Activated CD8-positive, alpha-beta memory T cell treated with anti-CD3 and anti-CD28 coated beads, Interleukin-2, amount 10 ng/mL, durations not matched to agents 7 days and 5 days (primary cell): ENCODE measurements around the gene DNAH1. TPM values are rescaled to one million over a fixed set of nuclear protein-coding genes. Genes with fewer than 3 reads are reported as not detected.
A peak's percentile ranks its signal among the peaks of the same experiment; 100 is the strongest.

ENCODE experiments used
- ATAC-seq: fragments of 150-1000 bp; cut with Tn5 transposase; one replicate; pipeline ENCODE4 v1.10.0; 2021; ENCODE audit warnings: moderate library complexity
- CTCF ChIA-PET: fragments of 350-600 bp; sonication (Branson Sonifier 250); formaldehyde crosslinking; loops from one replicate; lab custom pipeline; 2021; ENCODE audit warnings: antibody characterized with exemption; lab: Charles Lee
- DNase-seq: peaks from one replicate; pipeline ENCODE4 v3.0.0-alpha.2; 2020
- H3K27ac Mint-ChIP-seq: one replicate; pipeline ENCODE4 v1.8.0; 2021; ENCODE audit warnings: mild to moderate bottlenecking, mixed read lengths
- H3K27me3 Mint-ChIP-seq: one replicate; pipeline ENCODE4 v1.8.0; 2021; ENCODE audit warnings: mixed read lengths
- H3K36me3 Mint-ChIP-seq: one replicate; pipeline ENCODE4 v1.8.0; 2021; ENCODE audit warnings: mild to moderate bottlenecking, mixed read lengths
- H3K4me1 Mint-ChIP-seq: one replicate; pipeline ENCODE4 v1.8.0; 2021; ENCODE audit warnings: mixed read lengths
- H3K4me3 Mint-ChIP-seq: one replicate; pipeline ENCODE4 v1.8.0; 2021; ENCODE audit warnings: mild to moderate bottlenecking, moderate library complexity, mixed read lengths
- H3K9me3 Mint-ChIP-seq: one replicate; pipeline ENCODE4 v1.8.0; 2022; ENCODE audit warnings: low read depth, mixed read lengths
- total RNA-seq, 2 experiments: library from RNA; stranded (reverse); gene quantifications; one replicate each; pipeline ENCODE4 v1.2.3, GENCODE V29; 2021

Gene DNAH1
- total RNA-seq, 2 experiments from 2014 or later: 13.9 to 26.5 TPM

GRCh38 chr3:52306978-52307377 lies 9.1 kb upstream of the DNAH1 start:
- peaks cover 28% of the 10 kb centered on the region for H3K4me1 Mint-ChIP-seq
- H3K27ac Mint-ChIP-seq: no peak overlapping the region
- no peaks in the 10 kb centered on the region for H3K27me3 Mint-ChIP-seq
- DNase-seq (no peak), ATAC-seq (no peak)
- CTCF ChIA-PET: interaction anchor here (1.4 kb wide), 1 partner anchor 11 kb away, joined by 3 read pairs; no protein-coding TSS in a partner anchor
- no peaks in the 10 kb centered on the region for H3K9me3 Mint-ChIP-seq
- H3K4me3 Mint-ChIP-seq: no peak overlapping the region
- H3K36me3 Mint-ChIP-seq: no peaks in the 10 kb centered on the region

GRCh38 chr3:52308308-52308707 lies 7.8 kb upstream of the DNAH1 start:
- Mint-ChIP-seq H3K27ac (no peak overlapping the region), H3K36me3 (no peaks in the 10 kb centered on the region), H3K4me3 (no peak overlapping the region), H3K27me3 (no peaks in the 10 kb centered on the region), H3K4me1 (peaks cover 32% of the 10 kb centered on the region), H3K9me3 (no peaks in the 10 kb centered on the region)
- CTCF ChIA-PET: no interaction called here
- ATAC-seq (no peak), DNase-seq (no peak)

- no peaks in the 10 kb centered on the region for H3K27me3 Mint-ChIP-seq
- ATAC-seq: peak; percentile 82
- H3K9me3 Mint-ChIP-seq: no peaks in the 10 kb centered on the region
- H3K4me1 Mint-ChIP-seq: peaks cover 36% of the 10 kb centered on the region
- H3K27ac Mint-ChIP-seq: peak overlapping the region; percentile 38
- DNase-seq: peak; percentile 70
- CTCF ChIA-PET: interaction anchor here (1.0 to 1.9 kb wide), 2 partner anchors 28 to 67 kb away, joined by 3 to 7 read pairs; no protein-coding TSS in a partner anchor
- H3K36me3 Mint-ChIP-seq: no peaks in the 10 kb centered on the region
- H3K4me3 Mint-ChIP-seq: no peak overlapping the region
Measured at GRCh38 chr3:52310861-52311575, 5.1 kb upstream of the DNAH1 start.

GRCh38 chr3:52311576-52312119 lies 4.5 kb upstream of the DNAH1 start:
- no peak overlapping the region for H3K27ac Mint-ChIP-seq
- no peaks in the 10 kb centered on the region for H3K9me3 Mint-ChIP-seq
- DNase-seq (no peak), ATAC-seq (no peak)
- H3K36me3 Mint-ChIP-seq: no peaks in the 10 kb centered on the region
- no peaks in the 10 kb centered on the region for H3K27me3 Mint-ChIP-seq
- no peak overlapping the region for H3K4me3 Mint-ChIP-seq
- H3K4me1 Mint-ChIP-seq: peaks cover 38% of the 10 kb centered on the region
- CTCF ChIA-PET: interaction anchor here (1.0 kb wide), 1 partner anchor 68 kb away, joined by 3 read pairs; no protein-coding TSS in a partner anchor

DNA sequence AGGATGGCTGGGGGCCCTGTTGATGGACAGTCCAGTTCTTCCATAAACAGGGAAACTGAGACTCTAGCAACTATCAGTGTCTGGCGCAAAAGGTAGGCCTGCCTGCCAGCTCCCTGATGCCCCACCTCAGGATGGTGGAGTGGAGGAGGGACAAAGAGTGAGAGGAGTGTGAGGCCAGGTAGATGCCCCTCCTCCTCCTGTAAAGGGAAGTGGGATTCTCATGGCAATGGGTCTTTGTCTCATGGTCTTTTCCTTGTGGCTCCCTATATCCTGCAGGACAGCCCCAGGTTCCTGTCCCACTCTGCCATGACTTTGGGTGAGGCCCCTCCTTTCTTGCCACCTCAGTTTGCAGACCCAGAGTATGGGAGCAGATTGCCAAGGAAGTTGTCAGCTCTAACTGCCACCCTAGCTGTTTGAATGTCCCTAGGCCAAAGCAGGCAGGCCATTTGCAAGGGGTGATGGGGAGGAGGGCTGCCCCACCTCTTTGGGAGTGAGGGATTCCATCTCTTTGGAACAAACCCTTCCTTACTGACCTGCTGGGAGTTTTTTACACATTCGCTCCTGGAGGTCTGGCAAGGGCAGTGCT lies 2.8 kb upstream of the DNAH1 start:
- Mint-ChIP-seq H3K27me3 (no peaks in the 10 kb centered on the region), H3K27ac (peak overlapping the region; percentile 12), H3K36me3 (no peaks in the 10 kb centered on the region), H3K4me1 (peaks cover 41% of the 10 kb centered on the region), H3K4me3 (no peak overlapping the region), H3K9me3 (no peaks in the 10 kb centered on the region)
- no peak for ATAC-seq
- no peak for DNase-seq
- CTCF ChIA-PET: interaction anchor here (1.8 kb wide), 1 partner anchor 26 kb away, joined by 5 read pairs; no protein-coding TSS in a partner anchor

DNA sequence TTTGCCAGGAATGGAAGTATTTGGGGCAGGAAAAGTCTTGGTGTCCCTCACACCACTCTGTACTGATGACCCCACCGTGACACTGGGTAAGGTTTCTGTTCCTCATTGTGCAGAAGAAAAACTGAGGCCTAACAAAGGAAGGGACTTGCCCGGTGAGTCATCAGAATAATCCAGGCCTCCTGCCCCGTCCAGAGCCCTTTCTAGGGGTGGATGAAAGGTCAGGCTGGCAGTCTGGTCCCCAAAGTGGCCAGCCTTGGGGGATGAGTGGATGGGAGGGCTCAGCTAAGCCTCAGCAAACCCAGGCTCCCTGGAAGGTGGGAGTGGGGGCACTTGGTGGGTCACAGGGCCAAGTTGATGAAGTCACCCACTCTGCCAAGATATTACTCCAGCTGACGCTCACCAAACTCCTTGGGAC lies 2.3 kb upstream of the DNAH1 start:
- Mint-ChIP-seq H3K4me3 (no peak overlapping the region), H3K9me3 (no peaks in the 10 kb centered on the region), H3K27ac (no peak overlapping the region), H3K4me1 (peaks cover 43% of the 10 kb centered on the region), H3K27me3 (no peaks in the 10 kb centered on the region), H3K36me3 (no peaks in the 10 kb centered on the region)
- DNase-seq (no peak), ATAC-seq (no peak)
- CTCF ChIA-PET: interaction anchor here (1.8 kb wide), 1 partner anchor 26 kb away, joined by 5 read pairs; no protein-coding TSS in a partner anchor

DNA sequence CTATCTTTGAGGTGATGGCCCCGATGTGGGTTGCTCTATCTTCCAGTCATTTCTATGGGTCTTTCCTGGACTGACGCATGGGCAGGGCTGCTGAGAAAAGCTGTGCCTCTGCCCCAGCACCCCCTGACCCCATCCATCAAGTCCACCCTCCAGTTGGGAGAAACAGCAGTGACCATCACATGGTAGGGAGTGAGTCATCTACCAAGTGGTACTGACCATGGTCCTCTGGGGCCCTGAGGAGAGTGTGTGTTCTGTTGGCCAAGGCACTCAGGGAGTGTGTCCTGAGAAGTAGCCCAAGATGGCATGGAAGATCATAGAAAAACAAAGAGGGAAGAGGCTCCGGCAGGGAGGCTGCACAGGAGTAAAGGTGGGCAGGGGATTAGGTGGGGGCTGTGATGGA lies 1.6 kb upstream of the DNAH1 start:
- H3K9me3 Mint-ChIP-seq: no peaks in the 10 kb centered on the region

GRCh38 chr3:52315006-52315405 lies 1.1 kb upstream of the DNAH1 start:
- Mint-ChIP-seq H3K36me3 (no peaks in the 10 kb centered on the region), H3K27ac (no peak overlapping the region), H3K27me3 (no peaks in the 10 kb centered on the region), H3K4me1 (peaks cover 40% of the 10 kb centered on the region), H3K9me3 (no peaks in the 10 kb centered on the region), H3K4me3 (no peak overlapping the region)
- ATAC-seq: no peak
- DNase-seq: no peak
- CTCF ChIA-PET: interaction anchor here (3.3 kb wide), 1 partner anchor 95 kb away, joined by 12 read pairs; no protein-coding TSS in a partner anchor

More for the DNA sequence above, 1.6 kb upstream of the DNAH1 start:
- Mint-ChIP-seq H3K27me3 (no peaks in the 10 kb centered on the region), H3K4me3 (no peak overlapping the region), H3K36me3 (no peaks in the 10 kb centered on the region), H3K27ac (no peak overlapping the region), H3K4me1 (peaks cover 43% of the 10 kb centered on the region)
- DNase-seq (no peak), ATAC-seq (no peak)
- CTCF ChIA-PET: no interaction called here

DNA sequence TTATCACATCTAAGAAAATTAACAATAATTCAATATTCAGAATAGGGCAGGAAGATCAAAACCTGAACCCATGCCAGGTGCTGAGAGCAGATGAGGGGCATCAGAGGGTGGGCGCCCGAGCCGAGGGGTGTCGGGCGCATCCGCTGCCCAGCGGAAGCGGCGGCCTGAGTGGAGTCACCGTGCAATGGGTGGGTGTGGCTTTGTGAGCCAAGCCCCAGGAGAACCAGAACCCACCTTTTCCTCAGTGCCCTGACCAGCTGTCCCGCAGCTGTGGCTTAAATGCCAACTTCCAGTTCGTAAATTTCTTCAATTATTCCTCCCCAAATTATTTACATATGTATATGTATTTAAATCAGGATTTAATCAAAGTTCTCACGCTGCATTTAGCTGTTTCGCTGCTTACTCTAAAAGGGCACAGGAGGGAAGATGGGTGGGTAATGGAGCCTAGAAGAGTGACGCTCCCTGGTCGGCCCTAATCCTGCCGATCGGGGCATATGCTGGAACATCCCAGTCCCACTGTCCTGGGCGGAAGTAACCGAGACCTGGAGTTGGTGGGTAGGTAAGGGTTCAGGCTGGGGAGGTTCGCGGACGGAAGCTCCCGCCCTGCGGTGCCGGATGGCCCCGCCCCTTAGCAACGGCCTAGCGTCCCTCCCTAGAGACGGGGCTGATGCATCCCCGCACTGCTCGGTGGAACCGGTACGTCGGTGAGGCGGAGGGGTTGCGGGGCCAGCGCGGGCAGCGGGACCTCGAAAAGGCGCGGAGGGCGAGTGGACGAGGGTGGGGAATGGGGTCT lies 1.3 kb downstream of the DNAH1 start:
- Mint-ChIP-seq H3K36me3 (no peaks in the 10 kb centered on the region), H3K27ac (no peak overlapping the region), H3K9me3 (no peaks in the 10 kb centered on the region), H3K27me3 (no peaks in the 10 kb centered on the region), H3K4me3 (peak overlapping the region; percentile 19), H3K4me1 (peaks cover 26% of the 10 kb centered on the region)
- ATAC-seq (peak; percentile 98), DNase-seq (peak; percentile 81)
- CTCF ChIA-PET: interaction anchor here (1.1 to 3.3 kb wide), 4 partner anchors 22 to 98 kb away, joined by 3 to 12 read pairs (median 6); partner anchors contain the start of gene TLR9

GRCh38 chr3:52318186-52318816 lies 2.2 kb downstream of the DNAH1 start:
- no peak for ATAC-seq
- CTCF ChIA-PET: interaction anchor here (1.1 to 3.3 kb wide), 6 partner anchors 21 to 99 kb away, joined by 3 to 12 read pairs (median 6); partner anchors contain the start of gene TLR9

DNA sequence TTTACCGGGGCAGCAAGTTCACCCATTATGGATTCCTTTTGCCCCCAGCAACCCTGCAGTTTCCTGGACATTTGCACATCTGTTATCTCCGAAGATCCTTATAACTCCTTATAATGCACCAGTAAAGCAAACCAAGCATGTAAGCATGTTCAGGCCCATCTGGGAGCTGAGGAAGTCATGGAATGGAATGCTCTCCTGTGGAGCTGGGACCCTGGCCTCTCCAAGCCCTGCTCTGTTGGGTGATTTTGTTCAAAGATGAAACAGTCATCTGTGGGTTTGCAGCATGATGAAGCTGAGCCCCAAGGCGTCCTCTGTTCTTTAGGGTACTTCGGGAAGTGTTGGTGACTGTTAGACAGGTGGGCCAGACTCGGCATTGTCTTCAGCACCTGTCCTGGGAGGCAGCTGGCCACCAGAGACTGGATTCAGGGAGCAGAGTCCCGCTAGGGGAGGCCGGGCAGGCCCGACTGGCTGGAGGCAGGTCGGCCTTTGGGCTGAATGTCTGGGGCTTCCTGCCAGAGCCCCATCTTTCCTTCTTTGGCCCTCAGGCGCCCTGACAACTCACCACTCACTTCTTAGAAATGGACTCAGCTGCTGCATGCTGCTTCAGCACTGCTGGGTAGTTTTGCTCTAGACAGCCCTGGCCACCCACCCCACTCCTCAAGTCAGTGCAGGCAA lies 3.9 kb downstream of the DNAH1 start:
- Mint-ChIP-seq H3K27ac (no peak overlapping the region), H3K4me3 (no peak overlapping the region), H3K36me3 (no peaks in the 10 kb centered on the region), H3K4me1 (peaks cover 17% of the 10 kb centered on the region), H3K27me3 (no peaks in the 10 kb centered on the region), H3K9me3 (no peaks in the 10 kb centered on the region)
- DNase-seq: no peak
- CTCF ChIA-PET: interaction anchor here (1.5 to 2.1 kb wide), 2 partner anchors 19 to 88 kb away, joined by 4 to 8 read pairs; no protein-coding TSS in a partner anchor
- ATAC-seq: no peak

More at GRCh38 chr3:52318186-52318816, 2.2 kb downstream of the DNAH1 start:
- H3K27ac Mint-ChIP-seq: no peak overlapping the region
- DNase-seq: no peak
- H3K4me1 Mint-ChIP-seq: peaks cover 22% of the 10 kb centered on the region
- no peaks in the 10 kb centered on the region for H3K27me3 Mint-ChIP-seq
- no peak overlapping the region for H3K4me3 Mint-ChIP-seq
- H3K36me3 Mint-ChIP-seq: no peaks in the 10 kb centered on the region
- no peaks in the 10 kb centered on the region for H3K9me3 Mint-ChIP-seq

DNA sequence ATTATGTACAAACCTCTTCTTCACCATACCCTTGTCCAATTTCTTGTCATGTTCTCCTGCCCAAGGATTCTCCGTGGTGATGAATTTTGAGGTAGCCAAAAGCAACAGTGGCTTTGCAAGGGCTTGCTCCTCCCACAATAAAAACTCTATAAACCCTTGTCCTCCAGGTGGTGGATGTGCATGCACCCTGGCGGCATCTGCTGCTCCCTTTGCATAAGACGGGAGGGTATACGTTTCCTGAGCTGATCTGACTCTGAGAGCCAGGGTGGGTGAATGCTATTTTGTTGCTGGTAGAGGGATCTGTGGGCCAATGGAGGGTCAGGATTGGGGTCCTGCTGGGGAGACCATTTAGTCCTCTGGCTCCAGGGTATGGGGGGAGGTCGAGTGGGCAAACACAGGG lies 5.4 kb downstream of the DNAH1 start:
- DNase-seq: no peak
- H3K9me3 Mint-ChIP-seq: no peaks in the 10 kb centered on the region
- peaks cover 17% of the 10 kb centered on the region for H3K4me1 Mint-ChIP-seq
- H3K36me3 Mint-ChIP-seq: no peaks in the 10 kb centered on the region
- CTCF ChIA-PET: no interaction called here
- H3K27ac Mint-ChIP-seq: no peak overlapping the region
- ATAC-seq: no peak
- no peaks in the 10 kb centered on the region for H3K27me3 Mint-ChIP-seq
- no peak overlapping the region for H3K4me3 Mint-ChIP-seq
